IMR-90 (cell line): ENCODE data around the gene SLAMF9. TPM values are rescaled to one million over a fixed set of nuclear protein-coding genes. Genes with fewer than 3 reads are reported as not detected.

Experiments
- ATAC-seq: fragments of 200-7000 bp; cut with Tn5 transposase; 2 replicates; pipeline ENCODE4 v1.9.1; 2020; ENCODE audit warnings: low read depth, mild to moderate bottlenecking, moderate library complexity
- BruUV-seq: library from RNA; stranded (reverse); fragments of 400-500 nt; replicated peaks from 2 replicates; lab custom pipeline; 2021; lab: Mats Ljungman, UMichigan
- CTCF ChIA-PET: fragments of 300-600 bp; formaldehyde crosslinking; extraction: SDS; loops from one replicate; lab custom pipeline; 2021; ENCODE audit warnings: antibody characterized with exemption; lab: Yijun Ruan, JAX
- POLR2A ChIA-PET: fragments of 300-600 bp; sonication (Branson Sonifier 250); formaldehyde crosslinking; loops from one replicate; lab custom pipeline; 2022; ENCODE audit warnings: antibody characterized with exemption; ENCODE audit not compliant: unreplicated experiment; lab: Charles Lee
- DNase-seq: peaks from one replicate; pipeline ENCODE4 v3.0.0; 2013
- H2AFZ ChIP-seq: replicated peaks from 2 replicates; pipeline ENCODE3; 2013; ENCODE audit warnings: low read length, mild to moderate bottlenecking; ENCODE audit not compliant: poor library complexity
- H2AK5ac ChIP-seq: 2 replicates; pipeline ENCODE4 v1.6.1; 2013; ENCODE audit warnings: low read depth, low read length, inconsistent platforms
- H2AK9ac ChIP-seq: replicated peaks from 2 replicates; pipeline ENCODE3; 2013; ENCODE audit warnings: mild to moderate bottlenecking, low read depth, low read length, moderate library complexity; ENCODE audit not compliant: poor library complexity
- H2BK120ac ChIP-seq: 2 replicates; pipeline ENCODE4 v1.6.1; 2013; ENCODE audit warnings: low read depth, low read length, inconsistent platforms
- H2BK15ac ChIP-seq: 3 replicates; pipeline ENCODE4 v1.6.1; 2013; ENCODE audit warnings: low read depth, low read length, inconsistent platforms
- H2BK20ac ChIP-seq: 2 replicates; pipeline ENCODE4 v1.6.1; 2013; ENCODE audit warnings: low read depth, mild to moderate bottlenecking, inconsistent platforms, low read length, moderate library complexity
- H2BK5ac ChIP-seq: 2 replicates; pipeline ENCODE4 v1.6.1; 2013; ENCODE audit warnings: mild to moderate bottlenecking, low read depth, low read length, inconsistent platforms; ENCODE audit not compliant: poor library complexity, severe bottlenecking
- H3K14ac ChIP-seq: replicated peaks from 2 replicates; pipeline ENCODE4 v1.6.1; 2013; ENCODE audit warnings: low read depth, low read length, inconsistent platforms
- H3K18ac ChIP-seq: 2 replicates; pipeline ENCODE4 v1.6.1; 2013; ENCODE audit warnings: low read depth, low read length, control low read depth
- H3K23ac ChIP-seq: 2 replicates; pipeline ENCODE4 v1.6.1; 2013; ENCODE audit warnings: low read depth, low read length, inconsistent platforms
- H3K27ac ChIP-seq: 2 replicates; pipeline ENCODE4 v1.5.1; 2013; ENCODE audit warnings: mild to moderate bottlenecking, control low read depth, low read length; ENCODE audit not compliant: insufficient read depth
- H3K27me3 ChIP-seq: 2 replicates; pipeline ENCODE4 v1.6.1; 2013; ENCODE audit warnings: low read length; ENCODE audit not compliant: control insufficient read depth, insufficient read depth
- H3K36me3 ChIP-seq: 2 replicates; pipeline ENCODE4 v1.6.1; 2013; ENCODE audit warnings: low read length, mixed read lengths; ENCODE audit not compliant: control insufficient read depth, insufficient read depth
- H3K4ac ChIP-seq: 2 replicates; pipeline ENCODE4 v1.6.1; 2013; ENCODE audit warnings: low read depth, low read length, inconsistent platforms
- H3K4me1 ChIP-seq: 2 replicates; pipeline ENCODE4 v1.6.1; 2013; ENCODE audit warnings: low read length, mixed read lengths; ENCODE audit not compliant: control insufficient read depth, insufficient read depth
- H3K4me2 ChIP-seq: 2 replicates; pipeline ENCODE4 v1.6.1; 2013; ENCODE audit warnings: low read depth, mild to moderate bottlenecking, control low read depth, low read length, moderate library complexity
- H3K4me3 ChIP-seq: 2 replicates; pipeline ENCODE4 v1.5.1; 2013; ENCODE audit warnings: low read depth, mild to moderate bottlenecking, control low read depth, low read length, moderate library complexity; ENCODE audit not compliant: insufficient read depth
- H3K56ac ChIP-seq: 2 replicates; pipeline ENCODE4 v1.6.1; 2013; ENCODE audit warnings: low read length, inconsistent platforms; ENCODE audit not compliant: insufficient read depth; ENCODE audit errors: extremely low read depth
- H3K79me1 ChIP-seq, 2 experiments: 2 replicates each; pipeline ENCODE4 v1.6.1; 2013; ENCODE audit warnings: low read length in 2 of 2, inconsistent platforms in 1 of 2, low read depth in 1 of 2
- H3K9ac ChIP-seq: 2 replicates; pipeline ENCODE4 v1.6.1; 2013; ENCODE audit warnings: low read depth, low read length, control low read depth
- H3K9me1 ChIP-seq: 2 replicates; pipeline ENCODE4 v1.6.1; 2013; ENCODE audit warnings: low read length, inconsistent platforms; ENCODE audit not compliant: insufficient read depth
- H3K9me3 ChIP-seq: 2 replicates; pipeline ENCODE4 v1.6.1; 2013; ENCODE audit warnings: low read length; ENCODE audit not compliant: control insufficient read depth, insufficient read depth
- H4K20me1 ChIP-seq: 2 replicates; pipeline ENCODE4 v1.6.1; 2013; ENCODE audit warnings: low read length, inconsistent platforms; ENCODE audit not compliant: insufficient read depth
- H4K5ac ChIP-seq: 2 replicates; pipeline ENCODE4 v1.6.1; 2013; ENCODE audit warnings: mild to moderate bottlenecking, low read depth, low read length, control low read depth
- H4K8ac ChIP-seq, 2 experiments: 2 replicates each; pipeline ENCODE4 v1.6.1; 2013; ENCODE audit warnings: low read depth in 2 of 2, low read length in 2 of 2, control low read depth in 1 of 2, inconsistent platforms in 1 of 2
- H4K91ac ChIP-seq: 2 replicates; pipeline ENCODE4 v1.6.1; 2013; ENCODE audit warnings: low read depth, low read length, inconsistent platforms; ENCODE audit not compliant: insufficient read depth
- MXI1 ChIP-seq: IDR thresholded peaks from 2 replicates; pipeline ENCODE4 v1.6.1; 2012; ENCODE audit warnings: low read depth, mild to moderate bottlenecking, low read length, moderate library complexity, borderline replicate concordance
- NFE2L2 ChIP-seq: fragments of 150-350 bp; IDR thresholded peaks from 2 replicates; pipeline ENCODE4 v1.6.1; 2016; ENCODE audit warnings: low read depth, mild to moderate bottlenecking, low read length
- RFX5 ChIP-seq: IDR thresholded peaks from 2 replicates; pipeline ENCODE4 v1.8.0; 2012; ENCODE audit warnings: low read depth, mild to moderate bottlenecking, low read length, moderate library complexity
- WGBS, 2 experiments: methylation state at CpG; one replicate each; pipeline versions ENCODE4 v1.1.5 to v1.1.7; 2013; ENCODE audit warnings: missing lambda C conversion rate in 2 of 2; ENCODE audit not compliant: insufficient read length in 1 of 2; ENCODE audit errors: extremely low coverage in 2 of 2; 5-methylcytosine and 5-hydroxymethylcytosine counted together
- dilution Hi-C: fragments of 300-500 bp; cut with HindIII; formaldehyde crosslinking; loops from one replicate; pipeline ENCODE4 v1.14.3; 2018; ENCODE audit warnings: low sequenced_read_pairs; ENCODE audit not compliant: unreplicated experiment
- in situ Hi-C: fragments of 300-500 bp; cut with MboI; formaldehyde crosslinking; loops from 3 replicates; pipeline ENCODE4 v1.14.3; 2019; ENCODE audit warnings: low sequenced_read_pairs, inconsistent platforms, mixed read lengths
- intact Hi-C: fragments of 100-400 bp; cut with micrococcal nuclease; formaldehyde crosslinking; loops from 2 replicates; pipeline ENCODE4 v1.10.0; 2022
- polyA plus RNA-seq, 3 experiments: library from polyadenylated mRNA; depleted of rRNA; stranded (reverse); fragments of >200 nt; gene quantifications; 2 replicates each; pipeline ENCODE4 v1.2.3, GENCODE V29; 2012; ENCODE audit warnings: low replicate concordance in 1 of 3
- total RNA-seq: library from RNA; depleted of rRNA; stranded (reverse); fragments of >200 nt; gene quantifications from 2 replicates; pipeline ENCODE4 v1.2.3, GENCODE V29; 2012
- TF ChIP-seq, protein P1 (sequence below): fragments of 150-350 bp; IDR thresholded peaks from 2 replicates; pipeline ENCODE4 v1.6.1; 2017; ENCODE audit warnings: mild to moderate bottlenecking, antibody characterized with exemption, low read length, low read depth

Gene SLAMF9
- total and polyA plus RNA-seq, 2 of the 4 experiments (the other 2 are of a cell fraction): 0.18 to 0.67 TPM

DNA sequence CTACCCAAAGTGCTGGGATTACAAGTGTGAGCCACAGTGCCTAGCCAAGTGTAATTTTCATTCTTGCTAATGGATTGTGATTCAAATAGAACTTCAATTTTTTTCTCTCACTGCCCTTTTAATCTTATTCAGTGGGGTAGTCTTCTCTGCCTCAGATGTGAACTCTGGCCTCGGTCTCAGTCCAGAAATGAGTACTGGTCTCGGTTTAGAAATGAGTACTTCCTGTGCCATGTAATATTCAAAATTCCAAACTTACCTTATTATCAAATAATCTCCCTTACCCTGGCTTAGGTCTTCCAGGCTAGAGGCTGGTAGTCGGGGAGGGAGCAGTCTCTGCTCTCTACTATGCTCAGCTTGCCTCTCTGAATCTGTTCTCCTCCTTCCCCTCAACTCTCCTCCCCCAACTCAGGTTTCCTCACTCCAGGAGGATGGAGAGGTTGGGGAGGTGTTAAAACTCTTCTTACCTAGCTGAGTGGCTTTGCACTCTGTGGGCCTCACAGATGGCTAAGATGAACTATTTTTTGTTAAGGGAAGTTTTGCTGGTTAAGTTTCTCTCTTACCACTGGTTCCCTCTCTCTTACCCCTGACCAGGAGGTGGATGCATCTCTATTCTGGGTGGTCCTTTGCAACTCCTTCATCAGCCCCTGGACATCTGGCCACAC is 4.8 kb upstream of the SLAMF9 start:
- dilution Hi-C loops: no loop called here

More for the DNA sequence above, 4.8 kb upstream of the SLAMF9 start:
- Histone ChIP-seq H3K23ac (no peak overlapping the region), H4K20me1 (no peaks in the 10 kb centered on the region), H2AK9ac (no peak overlapping the region), H3K27ac (no peak overlapping the region), H2BK20ac (no peak overlapping the region), H4K5ac (no peak overlapping the region), H3K36me3 (no peaks in the 10 kb centered on the region), H4K91ac (no peak overlapping the region), H3K27me3 (no peaks in the 10 kb centered on the region; the same call in 1 of the 2 replicates), H2BK5ac (no peak overlapping the region), H2BK120ac (no peak overlapping the region), H3K14ac (no peak overlapping the region), H3K9ac (no peak overlapping the region), H3K4ac (no peak overlapping the region), H3K9me1 (no peaks in the 10 kb centered on the region), H2AK5ac (no peak overlapping the region), H3K18ac (no peak overlapping the region), H2BK15ac (no peak overlapping the region), H4K8ac (no peak overlapping the region), H3K79me1 (no peaks in the 10 kb centered on the region), H3K4me1 (peaks cover 3% of the 10 kb centered on the region; the same call in 1 of the 2 replicates), H3K4me2 (no peak overlapping the region), H3K9me3 (no peaks in the 10 kb centered on the region), H3K56ac (no peak overlapping the region), H3K4me3 (no peak overlapping the region), H2AFZ (no peak overlapping the region)
- no TSS peak for BruUV-seq
- DNase-seq (no peak), ATAC-seq (no peak)
- intact Hi-C loops (no loop called here), in situ Hi-C loops (no loop called here)
- no CpG with 5 or more reads among the region's 3 CpGs for WGBS, 2 experiments
- CTCF ChIA-PET: interaction anchor here (1.0 kb wide), 1 partner anchor 13 kb away, joined by 3 read pairs; no protein-coding TSS in a partner anchor
- POLR2A ChIA-PET: no interaction called here
- no peak for TF ChIP-seq MXI1
- no peak for TF ChIP-seq RFX5
- TF ChIP-seq, protein P1, sequence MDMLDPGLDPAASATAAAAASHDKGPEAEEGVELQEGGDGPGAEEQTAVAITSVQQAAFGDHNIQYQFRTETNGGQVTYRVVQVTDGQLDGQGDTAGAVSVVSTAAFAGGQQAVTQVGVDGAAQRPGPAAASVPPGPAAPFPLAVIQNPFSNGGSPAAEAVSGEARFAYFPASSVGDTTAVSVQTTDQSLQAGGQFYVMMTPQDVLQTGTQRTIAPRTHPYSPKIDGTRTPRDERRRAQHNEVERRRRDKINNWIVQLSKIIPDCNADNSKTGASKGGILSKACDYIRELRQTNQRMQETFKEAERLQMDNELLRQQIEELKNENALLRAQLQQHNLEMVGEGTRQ: no peak
- TF ChIP-seq NFE2L2: no peak
